ENCODE results near the gene TIMM22.

The TIMM22 gene

DNA sequence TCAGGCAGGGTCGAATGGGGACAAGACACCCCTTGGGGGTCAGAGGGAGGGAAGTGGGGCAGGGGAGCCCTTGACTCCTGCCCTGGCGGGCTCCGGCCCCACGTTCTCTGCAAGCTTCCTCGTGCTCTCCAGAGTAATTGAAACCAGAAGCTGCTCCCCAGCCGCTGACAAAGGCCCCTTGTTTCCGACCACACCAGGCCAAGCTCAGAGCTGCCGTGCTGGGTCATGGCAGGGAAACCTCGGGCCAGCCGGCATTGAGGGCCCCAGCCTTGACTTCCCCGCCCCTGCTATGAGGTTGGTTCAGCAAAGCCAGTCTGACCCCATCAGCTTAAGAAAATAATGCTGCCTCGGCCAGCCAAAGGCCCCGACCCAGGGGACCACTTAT, 43.3 kb downstream of the TIMM22 start:
- Histone ChIP-seq H2BK15ac (ENCODE audit: low read length) (no peak overlapping the region), H3K18ac (ENCODE audit: low read length) (peak overlapping the region; percentile 87), H3K27ac (replicated peaks; ENCODE audit: low read length) (no peak overlapping the region)

DNA sequence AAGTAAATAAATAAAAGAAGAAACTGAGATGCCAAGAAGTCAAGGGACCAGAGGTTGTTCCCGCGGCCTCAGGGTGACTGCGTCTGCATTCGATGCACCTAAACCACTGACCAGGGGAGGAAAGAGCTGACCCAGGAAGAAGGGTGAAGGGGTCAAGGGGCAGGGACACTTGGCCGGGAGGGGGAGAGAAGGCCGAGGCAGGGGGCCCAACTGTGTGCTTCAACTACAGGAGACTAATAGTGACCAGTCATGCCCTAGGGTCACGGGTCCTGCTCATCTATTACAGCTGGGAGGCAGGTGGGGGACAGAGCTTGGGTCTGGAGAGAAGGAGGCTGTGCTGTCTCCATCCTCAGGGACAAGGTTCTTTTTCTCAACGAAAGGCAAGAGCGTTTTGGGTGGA, 44.8 kb downstream of the TIMM22 start:
- no peak for DNase-seq (ENCODE audit: low spot score)
- WGBS, 2 donors (ENCODE audit: extremely low coverage in 2 of 2, insufficient read length in 2 of 2, insufficient replicate concordance in 1 of 2) = no CpG with 5 or more reads among the region's 9 CpGs
- Histone ChIP-seq H3K79me1 (ENCODE audit: low read depth, low read length) (peaks cover 11% of the 10 kb centered on the region), H4K8ac (ENCODE audit: low read depth, low read length) (no peak overlapping the region), H3K9me3 (replicated peaks in 1 of 2; ENCODE audit: control insufficient read depth in 2 of 2, insufficient read depth in 1 of 2, low read depth in 1 of 2, low read length in 2 of 2) (peaks cover 0 to 4% of the 10 kb centered on the region in 2 donors), H2AFZ (ENCODE audit: low read length) (no peak overlapping the region), H3K27me3 (ENCODE audit: control insufficient read depth in 3 of 3, insufficient read depth in 3 of 3, low read depth in 1 of 3, low read length in 3 of 3) (no peaks in the 10 kb centered on the region), H2BK15ac (ENCODE audit: low read length) (no peak overlapping the region), H3K27ac (replicated peaks; ENCODE audit: low read length) (no peak overlapping the region), H3K4me2 (ENCODE audit: insufficient read depth, low read length, poor library complexity, severe bottlenecking) (no peak overlapping the region), H3K4me3 (ENCODE audit: low read length in 2 of 2) (no peak overlapping the region), H2AK5ac (ENCODE audit: low read depth, low read length) (no peak overlapping the region), H3K14ac (ENCODE audit: low read length) (no peak overlapping the region), H3K18ac (ENCODE audit: low read length) (no peak overlapping the region), H3K36me3 (replicated peaks in 1 of 2; ENCODE audit: control insufficient read depth in 2 of 2, insufficient read depth in 2 of 2, low read length in 2 of 2) (peaks cover 7 to 14% of the 10 kb centered on the region in 2 donors), H2BK5ac (ENCODE audit: low read length) (no peak overlapping the region), H4K91ac (ENCODE audit: low read depth, low read length, poor library complexity) (no peak overlapping the region), H2BK120ac (ENCODE audit: low read depth, low read length) (no peak overlapping the region), H2BK12ac (ENCODE audit: low read length) (no peak overlapping the region), H3K9ac (ENCODE audit: low read depth, low read length, poor library complexity) (no peak overlapping the region), H3K4ac (ENCODE audit: low read length) (no peak overlapping the region), H3K4me1 (ENCODE audit: control insufficient read depth in 2 of 2, insufficient read depth in 1 of 2, low read depth in 1 of 2, low read length in 2 of 2) (peaks cover 5 to 10% of the 10 kb centered on the region in 2 donors), H3K23ac (ENCODE audit: low read depth, low read length, poor library complexity) (no peak overlapping the region)

More for the DNA sequence above, 43.3 kb downstream of the TIMM22 start:
- Histone ChIP-seq H3K27me3 (ENCODE audit: control insufficient read depth in 3 of 3, insufficient read depth in 3 of 3, low read depth in 1 of 3, low read length in 3 of 3) (no peaks in the 10 kb centered on the region), H3K79me1 (ENCODE audit: low read depth, low read length) (peaks cover 17% of the 10 kb centered on the region), H3K4ac (ENCODE audit: low read length) (no peak overlapping the region), H3K14ac (ENCODE audit: low read length) (no peak overlapping the region), H2BK120ac (ENCODE audit: low read depth, low read length) (no peak overlapping the region), H3K9me3 (replicated peaks in 1 of 2; ENCODE audit: control insufficient read depth in 2 of 2, insufficient read depth in 1 of 2, low read depth in 1 of 2, low read length in 2 of 2) (peaks cover 0 to 4% of the 10 kb centered on the region in 2 donors), H3K9ac (ENCODE audit: low read depth, low read length, poor library complexity) (peak overlapping the region; percentile 30), H2BK12ac (ENCODE audit: low read length) (peak overlapping the region; percentile 0), H2AK5ac (ENCODE audit: low read depth, low read length) (peak overlapping the region; percentile 83), H2BK5ac (ENCODE audit: low read length) (no peak overlapping the region), H3K4me2 (ENCODE audit: insufficient read depth, low read length, poor library complexity, severe bottlenecking) (no peak overlapping the region), H3K23ac (ENCODE audit: low read depth, low read length, poor library complexity) (no peak overlapping the region), H3K4me3 (ENCODE audit: low read length in 2 of 2) (no peak overlapping the region), H3K36me3 (replicated peaks in 1 of 2; ENCODE audit: control insufficient read depth in 2 of 2, insufficient read depth in 2 of 2, low read length in 2 of 2) (peaks cover 6 to 11% of the 10 kb centered on the region in 2 donors), H4K91ac (ENCODE audit: low read depth, low read length, poor library complexity) (no peak overlapping the region), H4K8ac (ENCODE audit: low read depth, low read length) (peak overlapping the region; percentile 4), H3K4me1 (ENCODE audit: control insufficient read depth in 2 of 2, insufficient read depth in 1 of 2, low read depth in 1 of 2, low read length in 2 of 2) (peaks cover 5 to 17% of the 10 kb centered on the region in 2 donors), H2AFZ (ENCODE audit: low read length) (no peak overlapping the region)
- DNase-seq (ENCODE audit: low spot score) = no peak
- no CpG with 5 or more reads among the region's 13 CpGs for WGBS, 2 donors (ENCODE audit: extremely low coverage in 2 of 2, insufficient read length in 2 of 2, insufficient replicate concordance in 1 of 2)

DNA sequence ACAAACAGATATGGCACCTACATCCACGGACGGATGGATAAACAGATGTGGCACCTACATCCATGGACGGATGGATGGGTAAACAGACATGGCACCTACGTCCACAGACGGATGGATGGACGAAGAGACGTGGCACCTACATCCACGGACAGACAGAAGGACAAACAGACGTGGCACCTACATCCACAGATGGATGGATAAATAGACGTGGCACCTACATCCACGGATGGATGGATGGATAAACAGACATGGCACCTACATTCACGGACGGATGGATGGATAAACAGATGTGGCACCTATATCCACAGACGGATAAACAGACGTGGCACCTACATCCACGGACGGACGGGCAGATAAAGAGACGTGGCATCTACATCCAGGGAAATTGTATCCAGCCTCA, 45.6 kb downstream of the TIMM22 start:
- Histone ChIP-seq H2BK12ac (ENCODE audit: low read length) (no peak overlapping the region), H3K4me2 (ENCODE audit: insufficient read depth, low read length, poor library complexity, severe bottlenecking) (no peak overlapping the region), H3K14ac (ENCODE audit: low read length) (no peak overlapping the region), H3K9me3 (replicated peaks in 1 of 2; ENCODE audit: control insufficient read depth in 2 of 2, insufficient read depth in 1 of 2, low read depth in 1 of 2, low read length in 2 of 2) (peaks cover 0 to 4% of the 10 kb centered on the region in 2 donors), H2BK15ac (ENCODE audit: low read length) (no peak overlapping the region), H3K27me3 (ENCODE audit: control insufficient read depth in 3 of 3, insufficient read depth in 3 of 3, low read depth in 1 of 3, low read length in 3 of 3) (no peaks in the 10 kb centered on the region), H2BK120ac (ENCODE audit: low read depth, low read length) (no peak overlapping the region), H4K8ac (ENCODE audit: low read depth, low read length) (no peak overlapping the region), H4K91ac (ENCODE audit: low read depth, low read length, poor library complexity) (no peak overlapping the region), H3K23ac (ENCODE audit: low read depth, low read length, poor library complexity) (no peak overlapping the region), H3K18ac (ENCODE audit: low read length) (no peak overlapping the region), H2AK5ac (ENCODE audit: low read depth, low read length) (no peak overlapping the region), H3K36me3 (replicated peaks in 1 of 2; ENCODE audit: control insufficient read depth in 2 of 2, insufficient read depth in 2 of 2, low read length in 2 of 2) (peaks cover 7 to 16% of the 10 kb centered on the region in 2 donors), H2AFZ (ENCODE audit: low read length) (no peak overlapping the region), H3K4me1 (ENCODE audit: control insufficient read depth in 2 of 2, insufficient read depth in 1 of 2, low read depth in 1 of 2, low read length in 2 of 2) (peaks cover 5 to 10% of the 10 kb centered on the region in 2 donors), H3K4ac (ENCODE audit: low read length) (no peak overlapping the region), H3K79me1 (ENCODE audit: low read depth, low read length) (peaks cover 9% of the 10 kb centered on the region), H2BK5ac (ENCODE audit: low read length) (no peak overlapping the region), H3K9ac (ENCODE audit: low read depth, low read length, poor library complexity) (no peak overlapping the region), H3K27ac (replicated peaks; ENCODE audit: low read length) (no peak overlapping the region), H3K4me3 (ENCODE audit: low read length in 2 of 2) (peak overlapping the region in 1 of 2 donors; percentile 2)
- no CpG with 5 or more reads among the region's 19 CpGs for WGBS, 2 donors (ENCODE audit: extremely low coverage in 2 of 2, insufficient read length in 2 of 2, insufficient replicate concordance in 1 of 2)
- no peak for DNase-seq (ENCODE audit: low spot score)

DNA sequence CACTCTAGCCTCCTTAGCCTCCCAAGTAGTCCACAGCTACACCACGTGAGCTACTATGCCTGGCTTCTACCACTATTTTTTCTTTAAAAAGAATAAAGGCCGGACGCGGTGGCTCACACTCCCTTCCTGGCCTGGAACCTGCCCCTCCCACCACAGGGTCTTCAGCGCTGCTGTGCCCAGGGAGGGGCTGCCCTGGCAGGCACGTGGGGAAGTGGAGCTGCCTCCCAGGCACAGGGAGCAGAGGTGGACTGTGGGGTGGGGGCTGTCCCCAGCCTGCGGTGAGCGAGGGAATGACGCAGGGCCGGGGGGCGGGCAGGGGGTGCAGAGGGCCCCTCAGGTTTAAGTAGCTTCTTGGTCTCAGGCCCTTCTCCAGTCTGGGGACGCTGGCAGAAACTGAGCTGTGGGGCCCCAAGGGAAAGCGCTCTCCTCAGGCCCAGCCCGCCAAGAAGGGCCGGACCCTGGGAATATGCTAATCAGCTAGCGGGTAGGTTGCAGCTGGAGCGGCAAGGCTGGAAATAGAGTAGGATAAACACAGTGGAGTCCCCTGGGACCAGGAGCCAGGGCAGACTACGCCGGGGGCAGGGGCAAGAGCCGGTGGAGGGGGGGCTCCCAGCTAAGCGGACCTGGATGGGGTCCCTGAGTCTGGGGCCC, 46.8 kb downstream of the TIMM22 start:
- peak overlapping the region; percentile 72 for H2AFZ ChIP-seq (ENCODE audit: low read length)
- peaks cover 9 to 24% of the 10 kb centered on the region in 2 donors for H3K36me3 ChIP-seq (replicated peaks in 1 of 2; ENCODE audit: control insufficient read depth in 2 of 2, insufficient read depth in 2 of 2, low read length in 2 of 2)
- no peak overlapping the region for H2BK120ac ChIP-seq (ENCODE audit: low read depth, low read length)
- H3K4me2 ChIP-seq (ENCODE audit: insufficient read depth, low read length, poor library complexity, severe bottlenecking) = peak overlapping the region; percentile 4
- peaks cover 4% of the 10 kb centered on the region for H3K79me1 ChIP-seq (ENCODE audit: low read depth, low read length)
- no peak overlapping the region for H4K8ac ChIP-seq (ENCODE audit: low read depth, low read length)
- H3K9me3 ChIP-seq (replicated peaks in 1 of 2; ENCODE audit: control insufficient read depth in 2 of 2, insufficient read depth in 1 of 2, low read depth in 1 of 2, low read length in 2 of 2) = peaks cover 0 to 4% of the 10 kb centered on the region in 2 donors
- H3K18ac ChIP-seq (ENCODE audit: low read length) = peak overlapping the region; percentile 82
- no peak overlapping the region for H3K23ac ChIP-seq (ENCODE audit: low read depth, low read length, poor library complexity)
- no peak overlapping the region for H2BK5ac ChIP-seq (ENCODE audit: low read length)
- no peak overlapping the region for H3K27ac ChIP-seq (replicated peaks; ENCODE audit: low read length)
- no peak for DNase-seq (ENCODE audit: low spot score)
- WGBS, 2 donors (ENCODE audit: extremely low coverage in 2 of 2, insufficient read length in 2 of 2, insufficient replicate concordance in 1 of 2) = no CpG with 5 or more reads among the region's 21 CpGs
- H2AK5ac ChIP-seq (ENCODE audit: low read depth, low read length) = peak overlapping the region; percentile 25
- peak overlapping the region; percentile 50 for H3K14ac ChIP-seq (ENCODE audit: low read length)
- H3K9ac ChIP-seq (ENCODE audit: low read depth, low read length, poor library complexity) = no peak overlapping the region
- peaks cover 5 to 10% of the 10 kb centered on the region in 2 donors for H3K4me1 ChIP-seq (ENCODE audit: control insufficient read depth in 2 of 2, insufficient read depth in 1 of 2, low read depth in 1 of 2, low read length in 2 of 2)
- no peak overlapping the region for H2BK15ac ChIP-seq (ENCODE audit: low read length)
- H3K4ac ChIP-seq (ENCODE audit: low read length) = no peak overlapping the region
- no peak overlapping the region for H3K4me3 ChIP-seq (ENCODE audit: low read length in 2 of 2)
- no peaks in the 10 kb centered on the region for H3K27me3 ChIP-seq (ENCODE audit: control insufficient read depth in 3 of 3, insufficient read depth in 3 of 3, low read depth in 1 of 3, low read length in 3 of 3)
- H2BK12ac ChIP-seq (ENCODE audit: low read length) = no peak overlapping the region
- H4K91ac ChIP-seq (ENCODE audit: low read depth, low read length, poor library complexity) = no peak overlapping the region

All from neuronal stem cell (in vitro differentiated cells).